ENCODE measurements around the gene SLC9A9.

DNA sequence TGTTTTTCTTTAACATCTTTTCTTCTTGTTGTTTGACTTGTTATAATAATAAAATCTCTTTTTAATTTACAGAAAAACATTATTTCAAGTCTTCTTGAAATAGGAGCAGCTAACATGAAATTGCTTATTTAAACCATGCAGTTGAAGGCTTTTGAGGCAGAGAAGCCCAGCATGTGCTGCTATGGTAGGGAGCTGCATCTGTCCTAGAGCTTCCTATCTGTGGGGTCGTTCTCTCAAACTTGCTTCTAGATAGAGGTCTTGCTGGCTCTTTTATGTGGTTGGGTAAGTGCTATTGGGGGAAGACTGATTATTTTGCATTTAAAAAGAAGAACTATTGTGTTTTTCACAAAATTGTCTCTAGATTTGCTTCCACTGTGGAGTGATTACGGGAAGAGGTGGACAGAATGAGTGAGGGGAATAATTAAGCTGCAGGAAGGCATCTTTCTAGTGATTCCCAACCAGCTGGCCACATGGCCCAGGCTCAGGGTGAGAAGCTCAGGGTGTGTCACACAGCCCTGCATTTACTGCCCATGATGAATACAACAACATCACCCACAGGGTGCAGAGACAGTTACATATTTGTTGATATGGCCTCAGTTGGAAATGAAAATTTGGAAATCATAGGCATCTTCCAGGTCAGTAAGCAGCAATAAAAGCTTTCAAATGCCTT is 630.0 kb downstream of the SLC9A9 start:
- no peak for TF ChIP-seq EZH2 (IDR thresholded peaks at IDR 0.05; ENCODE audit: low read length)
- TF ChIP-seq, protein P1, sequence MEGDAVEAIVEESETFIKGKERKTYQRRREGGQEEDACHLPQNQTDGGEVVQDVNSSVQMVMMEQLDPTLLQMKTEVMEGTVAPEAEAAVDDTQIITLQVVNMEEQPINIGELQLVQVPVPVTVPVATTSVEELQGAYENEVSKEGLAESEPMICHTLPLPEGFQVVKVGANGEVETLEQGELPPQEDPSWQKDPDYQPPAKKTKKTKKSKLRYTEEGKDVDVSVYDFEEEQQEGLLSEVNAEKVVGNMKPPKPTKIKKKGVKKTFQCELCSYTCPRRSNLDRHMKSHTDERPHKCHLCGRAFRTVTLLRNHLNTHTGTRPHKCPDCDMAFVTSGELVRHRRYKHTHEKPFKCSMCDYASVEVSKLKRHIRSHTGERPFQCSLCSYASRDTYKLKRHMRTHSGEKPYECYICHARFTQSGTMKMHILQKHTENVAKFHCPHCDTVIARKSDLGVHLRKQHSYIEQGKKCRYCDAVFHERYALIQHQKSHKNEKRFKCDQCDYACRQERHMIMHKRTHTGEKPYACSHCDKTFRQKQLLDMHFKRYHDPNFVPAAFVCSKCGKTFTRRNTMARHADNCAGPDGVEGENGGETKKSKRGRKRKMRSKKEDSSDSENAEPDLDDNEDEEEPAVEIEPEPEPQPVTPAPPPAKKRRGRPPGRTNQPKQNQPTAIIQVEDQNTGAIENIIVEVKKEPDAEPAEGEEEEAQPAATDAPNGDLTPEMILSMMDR (optimal IDR thresholded peaks at IDR 0.05 in 1 of 3, IDR thresholded peaks at IDR 0.05 in 1 of 3, conservative IDR thresholded peaks at IDR 0.05 in 1 of 3; ENCODE audit: extremely low read depth in 1 of 3, insufficient read depth in 2 of 3, low read length in 3 of 3): no peak

Measured in keratinocyte (primary cell).